IMR-90 (cell line): ENCODE data around the gene OR1L8. TPM values are rescaled to one million over a fixed set of nuclear protein-coding genes. Genes with fewer than 3 reads are reported as not detected.

ENCODE experiments used
- ATAC-seq: fragments of 200-7000 bp; cut with Tn5 transposase; 2 replicates; pipeline ENCODE4 v1.9.1; 2020; ENCODE audit warnings: low read depth, mild to moderate bottlenecking, moderate library complexity
- BruUV-seq: library from RNA; stranded (reverse); fragments of 400-500 nt; replicated peaks from 2 replicates; lab custom pipeline; 2021; lab: Mats Ljungman, UMichigan
- CTCF ChIA-PET: fragments of 300-600 bp; formaldehyde crosslinking; extraction: SDS; loops from one replicate; lab custom pipeline; 2021; ENCODE audit warnings: antibody characterized with exemption; lab: Yijun Ruan, JAX
- POLR2A ChIA-PET: fragments of 300-600 bp; sonication (Branson Sonifier 250); formaldehyde crosslinking; loops from one replicate; lab custom pipeline; 2022; ENCODE audit warnings: antibody characterized with exemption; ENCODE audit not compliant: unreplicated experiment; lab: Charles Lee
- DNase-seq: peaks from one replicate; pipeline ENCODE4 v3.0.0; 2013
- H2AFZ ChIP-seq: replicated peaks from 2 replicates; pipeline ENCODE3; 2013; ENCODE audit warnings: low read length, mild to moderate bottlenecking; ENCODE audit not compliant: poor library complexity
- H2AK5ac ChIP-seq: 2 replicates; pipeline ENCODE4 v1.6.1; 2013; ENCODE audit warnings: low read depth, low read length, inconsistent platforms
- H2AK9ac ChIP-seq: replicated peaks from 2 replicates; pipeline ENCODE3; 2013; ENCODE audit warnings: mild to moderate bottlenecking, low read depth, low read length, moderate library complexity; ENCODE audit not compliant: poor library complexity
- H2BK120ac ChIP-seq: 2 replicates; pipeline ENCODE4 v1.6.1; 2013; ENCODE audit warnings: low read depth, low read length, inconsistent platforms
- H2BK15ac ChIP-seq: 3 replicates; pipeline ENCODE4 v1.6.1; 2013; ENCODE audit warnings: low read depth, low read length, inconsistent platforms
- H2BK20ac ChIP-seq: 2 replicates; pipeline ENCODE4 v1.6.1; 2013; ENCODE audit warnings: low read depth, mild to moderate bottlenecking, inconsistent platforms, low read length, moderate library complexity
- H2BK5ac ChIP-seq: 2 replicates; pipeline ENCODE4 v1.6.1; 2013; ENCODE audit warnings: mild to moderate bottlenecking, low read depth, low read length, inconsistent platforms; ENCODE audit not compliant: poor library complexity, severe bottlenecking
- H3K14ac ChIP-seq: replicated peaks from 2 replicates; pipeline ENCODE4 v1.6.1; 2013; ENCODE audit warnings: low read depth, low read length, inconsistent platforms
- H3K18ac ChIP-seq: 2 replicates; pipeline ENCODE4 v1.6.1; 2013; ENCODE audit warnings: low read depth, low read length, control low read depth
- H3K23ac ChIP-seq: 2 replicates; pipeline ENCODE4 v1.6.1; 2013; ENCODE audit warnings: low read depth, low read length, inconsistent platforms
- H3K27ac ChIP-seq: 2 replicates; pipeline ENCODE4 v1.5.1; 2013; ENCODE audit warnings: mild to moderate bottlenecking, control low read depth, low read length; ENCODE audit not compliant: insufficient read depth
- H3K27me3 ChIP-seq: 2 replicates; pipeline ENCODE4 v1.6.1; 2013; ENCODE audit warnings: low read length; ENCODE audit not compliant: control insufficient read depth, insufficient read depth
- H3K36me3 ChIP-seq: 2 replicates; pipeline ENCODE4 v1.6.1; 2013; ENCODE audit warnings: low read length, mixed read lengths; ENCODE audit not compliant: control insufficient read depth, insufficient read depth
- H3K4ac ChIP-seq: 2 replicates; pipeline ENCODE4 v1.6.1; 2013; ENCODE audit warnings: low read depth, low read length, inconsistent platforms
- H3K4me1 ChIP-seq: 2 replicates; pipeline ENCODE4 v1.6.1; 2013; ENCODE audit warnings: low read length, mixed read lengths; ENCODE audit not compliant: control insufficient read depth, insufficient read depth
- H3K4me2 ChIP-seq: 2 replicates; pipeline ENCODE4 v1.6.1; 2013; ENCODE audit warnings: low read depth, mild to moderate bottlenecking, control low read depth, low read length, moderate library complexity
- H3K4me3 ChIP-seq: 2 replicates; pipeline ENCODE4 v1.5.1; 2013; ENCODE audit warnings: low read depth, mild to moderate bottlenecking, control low read depth, low read length, moderate library complexity; ENCODE audit not compliant: insufficient read depth
- H3K56ac ChIP-seq: 2 replicates; pipeline ENCODE4 v1.6.1; 2013; ENCODE audit warnings: low read length, inconsistent platforms; ENCODE audit not compliant: insufficient read depth; ENCODE audit errors: extremely low read depth
- H3K79me1 ChIP-seq, 2 experiments: 2 replicates each; pipeline ENCODE4 v1.6.1; 2013; ENCODE audit warnings: low read length in 2 of 2, inconsistent platforms in 1 of 2, low read depth in 1 of 2
- H3K9ac ChIP-seq: 2 replicates; pipeline ENCODE4 v1.6.1; 2013; ENCODE audit warnings: low read depth, low read length, control low read depth
- H3K9me1 ChIP-seq: 2 replicates; pipeline ENCODE4 v1.6.1; 2013; ENCODE audit warnings: low read length, inconsistent platforms; ENCODE audit not compliant: insufficient read depth
- H3K9me3 ChIP-seq: 2 replicates; pipeline ENCODE4 v1.6.1; 2013; ENCODE audit warnings: low read length; ENCODE audit not compliant: control insufficient read depth, insufficient read depth
- H4K20me1 ChIP-seq: 2 replicates; pipeline ENCODE4 v1.6.1; 2013; ENCODE audit warnings: low read length, inconsistent platforms; ENCODE audit not compliant: insufficient read depth
- H4K5ac ChIP-seq: 2 replicates; pipeline ENCODE4 v1.6.1; 2013; ENCODE audit warnings: mild to moderate bottlenecking, low read depth, low read length, control low read depth
- H4K8ac ChIP-seq, 2 experiments: 2 replicates each; pipeline ENCODE4 v1.6.1; 2013; ENCODE audit warnings: low read depth in 2 of 2, low read length in 2 of 2, control low read depth in 1 of 2, inconsistent platforms in 1 of 2
- H4K91ac ChIP-seq: 2 replicates; pipeline ENCODE4 v1.6.1; 2013; ENCODE audit warnings: low read depth, low read length, inconsistent platforms; ENCODE audit not compliant: insufficient read depth
- CEBPB ChIP-seq: IDR thresholded peaks from 2 replicates; pipeline ENCODE4 v1.6.1; 2012; ENCODE audit warnings: low read depth, low read length, improper control_type of control experiment
- FOS ChIP-seq: fragments of 150-350 bp; IDR thresholded peaks from 2 replicates; pipeline ENCODE4 v1.6.1; 2016; ENCODE audit warnings: low read depth, low read length
- MAFK ChIP-seq: IDR thresholded peaks from 2 replicates; pipeline ENCODE4 v1.6.1; 2012; ENCODE audit warnings: low read depth, low read length, improper control_type of control experiment
- MXI1 ChIP-seq: IDR thresholded peaks from 2 replicates; pipeline ENCODE4 v1.6.1; 2012; ENCODE audit warnings: low read depth, mild to moderate bottlenecking, low read length, moderate library complexity, borderline replicate concordance
- NFE2L2 ChIP-seq: fragments of 150-350 bp; IDR thresholded peaks from 2 replicates; pipeline ENCODE4 v1.6.1; 2016; ENCODE audit warnings: low read depth, mild to moderate bottlenecking, low read length
- POLR2A ChIP-seq: IDR thresholded peaks from 2 replicates; pipeline ENCODE4 v1.6.1; 2012; ENCODE audit warnings: mild to moderate bottlenecking, low read depth, low read length
- RAD21 ChIP-seq: IDR thresholded peaks from 2 replicates; pipeline ENCODE4 v1.6.1; 2012; ENCODE audit warnings: low read length, improper control_type of control experiment
- RCOR1 ChIP-seq: IDR thresholded peaks from 2 replicates; pipeline ENCODE4 v1.6.1; 2012; ENCODE audit warnings: mild to moderate bottlenecking, low read length, improper control_type of control experiment; ENCODE audit not compliant: insufficient replicate concordance
- WGBS, 2 experiments: methylation state at CpG; one replicate each; pipeline versions ENCODE4 v1.1.5 to v1.1.7; 2013; ENCODE audit warnings: missing lambda C conversion rate in 2 of 2; ENCODE audit not compliant: insufficient read length in 1 of 2; ENCODE audit errors: extremely low coverage in 2 of 2; 5-methylcytosine and 5-hydroxymethylcytosine counted together
- dilution Hi-C: fragments of 300-500 bp; cut with HindIII; formaldehyde crosslinking; loops from one replicate; pipeline ENCODE4 v1.14.3; 2018; ENCODE audit warnings: low sequenced_read_pairs; ENCODE audit not compliant: unreplicated experiment
- in situ Hi-C: fragments of 300-500 bp; cut with MboI; formaldehyde crosslinking; loops from 3 replicates; pipeline ENCODE4 v1.14.3; 2019; ENCODE audit warnings: low sequenced_read_pairs, inconsistent platforms, mixed read lengths
- intact Hi-C: fragments of 100-400 bp; cut with micrococcal nuclease; formaldehyde crosslinking; loops from 2 replicates; pipeline ENCODE4 v1.10.0; 2022
- polyA plus RNA-seq, 3 experiments: library from polyadenylated mRNA; depleted of rRNA; stranded (reverse); fragments of >200 nt; gene quantifications; 2 replicates each; pipeline ENCODE4 v1.2.3, GENCODE V29; 2012; ENCODE audit warnings: low replicate concordance in 1 of 3
- total RNA-seq: library from RNA; depleted of rRNA; stranded (reverse); fragments of >200 nt; gene quantifications from 2 replicates; pipeline ENCODE4 v1.2.3, GENCODE V29; 2012
- TF ChIP-seq, protein P1 (sequence below): fragments of 150-350 bp; IDR thresholded peaks from 2 replicates; pipeline ENCODE4 v1.6.1; 2016; ENCODE audit warnings: low read depth, mild to moderate bottlenecking, low read length, moderate library complexity, borderline replicate concordance

The OR1L8 gene
- total and polyA plus RNA-seq, 2 of the 4 experiments (the other 2 are of a cell fraction), result not detected

DNA sequence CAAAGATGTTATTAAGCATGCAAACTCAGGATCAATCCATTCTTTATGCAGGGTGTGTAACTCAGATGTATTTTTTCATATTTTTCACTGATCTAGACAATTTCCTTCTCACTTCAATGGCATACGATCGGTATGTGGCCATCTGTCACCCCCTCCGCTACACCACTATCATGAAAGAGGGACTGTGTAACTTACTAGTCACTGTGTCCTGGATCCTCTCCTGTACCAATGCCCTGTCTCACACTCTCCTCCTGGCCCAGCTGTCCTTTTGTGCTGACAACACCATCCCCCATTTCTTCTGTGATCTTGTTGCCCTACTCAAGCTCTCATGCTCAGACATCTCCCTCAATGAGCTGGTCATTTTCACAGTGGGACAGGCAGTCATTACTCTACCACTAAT, 63.8 kb downstream of the OR1L8 start:
- Histone ChIP-seq H3K27me3 (peaks cover 20% of the 10 kb centered on the region), H2BK20ac (no peak overlapping the region), H2BK5ac (no peak overlapping the region), H3K56ac (no peak overlapping the region), H4K5ac (no peak overlapping the region), H2AFZ (no peak overlapping the region), H3K27ac (no peak overlapping the region), H3K4me1 (no peaks in the 10 kb centered on the region), H2AK5ac (no peak overlapping the region), H3K4ac (no peak overlapping the region), H3K9ac (no peak overlapping the region), H3K4me2 (no peak overlapping the region), H3K4me3 (no peak overlapping the region), H3K23ac (no peak overlapping the region), H3K14ac (no peak overlapping the region), H4K91ac (no peak overlapping the region), H4K8ac (no peak overlapping the region), H2BK15ac (no peak overlapping the region), H4K20me1 (no peaks in the 10 kb centered on the region), H3K9me1 (no peaks in the 10 kb centered on the region), H3K9me3 (no peaks in the 10 kb centered on the region), H3K36me3 (no peaks in the 10 kb centered on the region), H3K79me1 (no peaks in the 10 kb centered on the region), H3K18ac (no peak overlapping the region), H2AK9ac (no peak overlapping the region), H2BK120ac (no peak overlapping the region)
- dilution Hi-C loops (no loop called here), intact Hi-C loops (no loop called here), in situ Hi-C loops (no loop called here)
- CTCF ChIA-PET, result no interaction called here
- 67% methylated on average over 1 of the region's 3 CpGs; no CpG with 5 or more reads in 1 of the 2 experiments for WGBS, 2 experiments
- POLR2A ChIA-PET, result no interaction called here
- no peak for DNase-seq
- TF ChIP-seq RAD21 (no peak), MXI1 (no peak), FOS (no peak), RCOR1 (no peak), CEBPB (no peak), POLR2A (no peak), NFE2L2 (no peak), MAFK (no peak)
- TF ChIP-seq, protein P1, sequence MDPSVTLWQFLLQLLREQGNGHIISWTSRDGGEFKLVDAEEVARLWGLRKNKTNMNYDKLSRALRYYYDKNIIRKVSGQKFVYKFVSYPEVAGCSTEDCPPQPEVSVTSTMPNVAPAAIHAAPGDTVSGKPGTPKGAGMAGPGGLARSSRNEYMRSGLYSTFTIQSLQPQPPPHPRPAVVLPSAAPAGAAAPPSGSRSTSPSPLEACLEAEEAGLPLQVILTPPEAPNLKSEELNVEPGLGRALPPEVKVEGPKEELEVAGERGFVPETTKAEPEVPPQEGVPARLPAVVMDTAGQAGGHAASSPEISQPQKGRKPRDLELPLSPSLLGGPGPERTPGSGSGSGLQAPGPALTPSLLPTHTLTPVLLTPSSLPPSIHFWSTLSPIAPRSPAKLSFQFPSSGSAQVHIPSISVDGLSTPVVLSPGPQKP, result no peak
- ATAC-seq, result no peak
- BruUV-seq, result no TSS peak
